GM23338 (cell line): ENCODE measurements around the gene ACOT13.

Experiments
- CREB1 ChIP-seq: fragments of 250-450 bp; sonication (Bioruptor Pico); IDR thresholded peaks from 2 replicates; pipeline ENCODE4 v1.5.0; 2020; ENCODE audit warnings: low read depth, mild to moderate bottlenecking, moderate library complexity
- TF ChIP-seq, protein P1 (sequence below), 2 experiments: fragments of 200-600 bp in 1 of 2; sonication (generic) in 1 of 2; conservative IDR thresholded peaks; 2 replicates each; pipeline versions ENCODE4 v1.5.1 to v1.6.1; 2016 to 2017; ENCODE audit warnings: antibody characterized with exemption in 2 of 2, low read depth in 2 of 2, mild to moderate bottlenecking in 2 of 2, moderate library complexity in 1 of 2

GRCh38 chr6:24720131-24720603, 53.3 kb downstream of the ACOT13 start:
- TF ChIP-seq, protein P1, sequence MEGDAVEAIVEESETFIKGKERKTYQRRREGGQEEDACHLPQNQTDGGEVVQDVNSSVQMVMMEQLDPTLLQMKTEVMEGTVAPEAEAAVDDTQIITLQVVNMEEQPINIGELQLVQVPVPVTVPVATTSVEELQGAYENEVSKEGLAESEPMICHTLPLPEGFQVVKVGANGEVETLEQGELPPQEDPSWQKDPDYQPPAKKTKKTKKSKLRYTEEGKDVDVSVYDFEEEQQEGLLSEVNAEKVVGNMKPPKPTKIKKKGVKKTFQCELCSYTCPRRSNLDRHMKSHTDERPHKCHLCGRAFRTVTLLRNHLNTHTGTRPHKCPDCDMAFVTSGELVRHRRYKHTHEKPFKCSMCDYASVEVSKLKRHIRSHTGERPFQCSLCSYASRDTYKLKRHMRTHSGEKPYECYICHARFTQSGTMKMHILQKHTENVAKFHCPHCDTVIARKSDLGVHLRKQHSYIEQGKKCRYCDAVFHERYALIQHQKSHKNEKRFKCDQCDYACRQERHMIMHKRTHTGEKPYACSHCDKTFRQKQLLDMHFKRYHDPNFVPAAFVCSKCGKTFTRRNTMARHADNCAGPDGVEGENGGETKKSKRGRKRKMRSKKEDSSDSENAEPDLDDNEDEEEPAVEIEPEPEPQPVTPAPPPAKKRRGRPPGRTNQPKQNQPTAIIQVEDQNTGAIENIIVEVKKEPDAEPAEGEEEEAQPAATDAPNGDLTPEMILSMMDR (conservative IDR thresholded peaks at IDR 0.05; ENCODE audit: low read depth in 2 of 2): no peak
- no peak for TF ChIP-seq CREB1 (CRISPR knock-in tag)
